DND-41 (cell line): ENCODE results near the gene PRPS1.

Experiments used
- EZH2 ChIP-seq: IDR thresholded peaks from 3 replicates; pipeline ENCODE4 v1.6.1; 2012; ENCODE audit warnings: borderline replicate concordance, low read depth, mild to moderate bottlenecking, moderate library complexity, low read length, inconsistent platforms; ENCODE audit not compliant: severe bottlenecking
- TF ChIP-seq, protein P1 (sequence below): IDR thresholded peaks from 2 replicates; pipeline ENCODE4 v1.5.1; 2012; ENCODE audit warnings: borderline replicate concordance, low read length, moderate library complexity, mild to moderate bottlenecking; ENCODE audit not compliant: poor library complexity, severe bottlenecking; ENCODE audit errors: extremely low read depth

DNA sequence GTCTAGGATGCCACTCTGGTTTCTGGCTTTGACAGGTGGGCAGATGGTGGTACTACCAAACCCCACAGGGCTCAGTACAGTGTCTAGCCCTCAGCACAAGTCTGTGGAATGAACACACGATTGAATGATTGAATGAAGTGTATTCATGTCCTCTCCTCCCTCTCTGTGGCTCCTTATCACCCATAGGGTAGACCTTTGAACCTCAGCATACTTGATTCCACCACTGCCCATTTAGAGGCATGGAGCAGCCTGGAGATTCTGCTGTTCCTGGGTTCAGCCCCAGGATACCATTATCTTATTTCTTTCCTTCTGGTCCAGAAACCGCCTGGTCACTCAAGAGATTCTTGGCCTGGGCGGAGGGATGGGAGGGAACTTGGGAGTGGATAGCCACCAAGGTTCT, 53.9 kb downstream of the PRPS1 start:
- TF ChIP-seq, protein P1, sequence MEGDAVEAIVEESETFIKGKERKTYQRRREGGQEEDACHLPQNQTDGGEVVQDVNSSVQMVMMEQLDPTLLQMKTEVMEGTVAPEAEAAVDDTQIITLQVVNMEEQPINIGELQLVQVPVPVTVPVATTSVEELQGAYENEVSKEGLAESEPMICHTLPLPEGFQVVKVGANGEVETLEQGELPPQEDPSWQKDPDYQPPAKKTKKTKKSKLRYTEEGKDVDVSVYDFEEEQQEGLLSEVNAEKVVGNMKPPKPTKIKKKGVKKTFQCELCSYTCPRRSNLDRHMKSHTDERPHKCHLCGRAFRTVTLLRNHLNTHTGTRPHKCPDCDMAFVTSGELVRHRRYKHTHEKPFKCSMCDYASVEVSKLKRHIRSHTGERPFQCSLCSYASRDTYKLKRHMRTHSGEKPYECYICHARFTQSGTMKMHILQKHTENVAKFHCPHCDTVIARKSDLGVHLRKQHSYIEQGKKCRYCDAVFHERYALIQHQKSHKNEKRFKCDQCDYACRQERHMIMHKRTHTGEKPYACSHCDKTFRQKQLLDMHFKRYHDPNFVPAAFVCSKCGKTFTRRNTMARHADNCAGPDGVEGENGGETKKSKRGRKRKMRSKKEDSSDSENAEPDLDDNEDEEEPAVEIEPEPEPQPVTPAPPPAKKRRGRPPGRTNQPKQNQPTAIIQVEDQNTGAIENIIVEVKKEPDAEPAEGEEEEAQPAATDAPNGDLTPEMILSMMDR: no peak
- TF ChIP-seq EZH2: no peak
